ENCODE measurements around the gene GAPT. TPM values are rescaled to one million over a fixed set of nuclear protein-coding genes. Genes with fewer than 3 reads are reported as not detected.

The GAPT gene
- total RNA-seq, 6 experiments from 2014 or later, result 0.07 to 0.74 (median 0.29) TPM; not detected in 2

- peak overlapping the region in 1 of 3 donors; percentile 11 for H3K4me3 ChIP-seq
- intact Hi-C loops (cut with DNase I), result loop anchor here (10.0 kb wide), 2 partner anchors 958 to 1158 kb away; no protein-coding TSS in a partner anchor
- TF ChIP-seq POLR2A (IDR thresholded peaks at IDR 0.05), result no peak
- peak; percentile 56 to 84 (median 61) for TF ChIP-seq CTCF (IDR thresholded peaks at IDR 0.05)
- no peaks in the 10 kb centered on the region for H3K27me3 ChIP-seq
- peaks cover 0 to under 1% (median 0%) of the 10 kb centered on the region in 4 donors for H3K36me3 ChIP-seq
- DNase-seq, result no peak
- H3K4me1 ChIP-seq, result peaks cover 0 to 12% (median 0%) of the 10 kb centered on the region in 4 donors
- H3K9me3 ChIP-seq, result no peaks in the 10 kb centered on the region
- 4% methylated on average over 4 of the region's 4 CpGs for WGBS (ENCODE audit: insufficient coverage, low coverage, low lambda C conversion rate, missing lambda C conversion rate)
- peak overlapping the region; percentile 98 to 100 (median 99) for H3K27ac ChIP-seq
- peak; percentile 17 to 41 (median 21) for ATAC-seq
Measured at GRCh38 chr5:58462623-58463230, 28.5 kb upstream of the GAPT start.

GRCh38 chr5:58466939-58467338 is 24.3 kb upstream of the GAPT start:
- ATAC-seq (peak in 2 of 4 donors; percentile 21 to 33), DNase-seq (no peak)
- TF ChIP-seq POLR2A (IDR thresholded peaks at IDR 0.05) (no peak), CTCF (IDR thresholded peaks at IDR 0.05) (no peak)
- H3K27me3 ChIP-seq, result no peaks in the 10 kb centered on the region
- no peaks in the 10 kb centered on the region for H3K9me3 ChIP-seq
- no peaks in the 10 kb centered on the region for H3K36me3 ChIP-seq
- H3K4me1 ChIP-seq, result peaks cover 0 to 2% (median 0%) of the 10 kb centered on the region in 4 donors
- intact Hi-C loops (cut with DNase I), result loop anchor here (10.0 kb wide), 2 partner anchors 962 to 1162 kb away; no protein-coding TSS in a partner anchor
- no peak overlapping the region for H3K27ac ChIP-seq
- WGBS (ENCODE audit: insufficient coverage, low coverage, low lambda C conversion rate, missing lambda C conversion rate), result 50% methylated on average over 4 of the region's 4 CpGs
- no peak overlapping the region for H3K4me3 ChIP-seq

- 46% methylated on average over 2 of the region's 2 CpGs for WGBS (ENCODE audit: insufficient coverage, low coverage, low lambda C conversion rate, missing lambda C conversion rate)
- DNase-seq, result no peak
- TF ChIP-seq CTCF (IDR thresholded peaks at IDR 0.05) (no peak), POLR2A (IDR thresholded peaks at IDR 0.05) (no peak)
- Histone ChIP-seq H3K4me1 (no peaks in the 10 kb centered on the region), H3K27me3 (no peaks in the 10 kb centered on the region), H3K36me3 (no peaks in the 10 kb centered on the region), H3K27ac (no peak overlapping the region), H3K9me3 (no peaks in the 10 kb centered on the region), H3K4me3 (no peak overlapping the region)
- ATAC-seq, result no peak
- intact Hi-C loops (cut with DNase I), result loop anchor here (10.0 kb wide), 2 partner anchors 965 to 1165 kb away; no protein-coding TSS in a partner anchor
Measured at GRCh38 chr5:58469896-58470295, 21.3 kb upstream of the GAPT start.

- DNase-seq, result no peak
- no peak for TF ChIP-seq POLR2A (IDR thresholded peaks at IDR 0.05)
- TF ChIP-seq CTCF (IDR thresholded peaks at IDR 0.05), result no peak
- ATAC-seq, result no peak
- Histone ChIP-seq H3K4me1 (no peaks in the 10 kb centered on the region), H3K27me3 (no peaks in the 10 kb centered on the region), H3K36me3 (no peaks in the 10 kb centered on the region), H3K27ac (no peak overlapping the region), H3K9me3 (no peaks in the 10 kb centered on the region), H3K4me3 (no peak overlapping the region)
- WGBS (ENCODE audit: insufficient coverage, low coverage, low lambda C conversion rate, missing lambda C conversion rate), result no CpG with 5 or more reads among the region's 3 CpGs
- intact Hi-C loops (cut with DNase I), result no loop called here
Measured at GRCh38 chr5:58475404-58475803, 15.8 kb upstream of the GAPT start.
